Lower leg skin (tissue), 4 donors: Measurements from ENCODE around the gene MORN4. TPM values are rescaled to one million over a fixed set of nuclear protein-coding genes. Genes with fewer than 3 reads are reported as not detected.
A peak's percentile ranks its signal among the peaks of the same experiment; 100 is the strongest.

Experiments
- DNase-seq, 2 donors: peaks; one replicate each; pipeline ENCODE4 v3.0.0-alpha.2; 2019; ENCODE audit warnings: low spot score in 2 of 2
- H3K4me3 ChIP-seq: fragments of 200-600 bp; sonication (generic); 2 replicates; pipeline ENCODE4 v1.5.1; 2017; ENCODE audit warnings: mild to moderate bottlenecking, low read depth; ENCODE audit not compliant: poor library complexity, severe bottlenecking
- CTCF ChIP-seq, 3 donors: fragments of 450-650 bp; IDR thresholded peaks; one replicate each; pipeline ENCODE4 v1.5.1; 2016; ENCODE audit warnings: antibody characterized with exemption in 3 of 3, mild to moderate bottlenecking in 3 of 3, moderate library complexity in 2 of 3
- POLR2A ChIP-seq, 2 donors: fragments of 450-650 bp; IDR thresholded peaks; one replicate each; pipeline ENCODE4 v1.6.1; 2016 to 2017; ENCODE audit warnings: antibody characterized with exemption in 2 of 2, mild to moderate bottlenecking in 1 of 2, moderate library complexity in 1 of 2
- WGBS, 2 donors: methylation state at CpG; one replicate each; pipeline ENCODE4 v1.1.5; 2018; 5-methylcytosine and 5-hydroxymethylcytosine counted together
- intact Hi-C: fragments of 100-400 bp; cut with DNase I; formaldehyde crosslinking; loops from one replicate; pipeline ENCODE4 v1.15.0; 2023; ENCODE audit warnings: low total_unique reads
- total RNA-seq, 4 donors: library from RNA; depleted of rRNA; stranded (reverse); fragments of >200 nt; gene quantifications; one replicate each; pipeline ENCODE4 v1.1.0, GENCODE V29; 2016

MORN4 gene
- total RNA-seq, 4 donors from 2014 or later = 1.6 to 7.5 (median 2.2) TPM

DNA sequence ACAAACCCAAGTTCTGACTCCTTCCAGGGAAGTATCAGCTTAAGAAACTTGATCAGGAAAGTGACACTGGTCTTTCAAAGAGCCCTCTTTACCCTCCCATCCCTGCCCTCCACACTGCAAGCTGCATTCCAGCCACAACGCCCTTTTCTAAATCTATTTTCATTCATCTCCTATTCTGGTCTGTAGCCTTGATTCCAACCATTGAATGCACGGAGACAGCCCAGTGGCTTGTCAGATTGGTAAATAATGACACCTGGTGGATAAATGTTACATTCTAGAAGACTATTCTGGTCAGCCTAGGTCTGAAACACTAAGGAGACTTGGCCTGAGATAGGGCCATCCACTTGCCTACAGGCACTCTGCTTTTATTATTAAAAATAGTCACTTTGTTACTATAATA, 20.9 kb downstream of the MORN4 start:
- intact Hi-C loops = loop anchor here (10.0 kb wide), 1 partner anchor 148 kb away; no protein-coding TSS in a partner anchor
- WGBS, 2 donors = 16 to 24% methylated on average over 2 of the region's 2 CpGs
- H3K4me3 ChIP-seq = no peak overlapping the region
- DNase-seq = no peak
- no peak for TF ChIP-seq CTCF (IDR thresholded peaks at IDR 0.05)
- no peak for TF ChIP-seq POLR2A (IDR thresholded peaks at IDR 0.05)

DNA sequence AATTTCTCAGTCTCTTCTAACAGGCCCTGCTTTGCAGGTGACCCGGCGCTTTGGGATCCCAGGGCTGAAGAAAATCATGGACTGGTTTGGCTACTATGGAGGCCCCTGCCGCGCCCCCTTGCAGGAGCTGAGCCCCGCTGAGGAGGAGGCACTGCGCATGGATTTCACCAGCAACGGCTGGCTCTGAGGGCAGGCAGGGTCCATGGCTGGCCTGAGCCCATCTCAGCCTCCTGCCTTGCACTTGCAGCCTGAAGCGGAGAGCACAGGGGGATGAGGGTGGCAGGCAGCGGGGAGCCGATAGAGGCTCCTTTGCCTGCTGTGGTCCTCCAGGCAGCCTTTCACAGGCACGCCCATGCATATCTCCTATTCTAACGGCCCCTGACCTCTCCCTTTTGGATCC, 21.8 kb downstream of the MORN4 start:
- H3K4me3 ChIP-seq = no peak overlapping the region
- WGBS, 2 donors = 82 to 84% methylated on average over 10 to 12 of the region's 12 CpGs
- TF ChIP-seq POLR2A (IDR thresholded peaks at IDR 0.05) (no peak), CTCF (IDR thresholded peaks at IDR 0.05) (no peak)
- DNase-seq = no peak
- intact Hi-C loops = loop anchor here (10.0 kb wide), 1 partner anchor 147 kb away; no protein-coding TSS in a partner anchor

DNA sequence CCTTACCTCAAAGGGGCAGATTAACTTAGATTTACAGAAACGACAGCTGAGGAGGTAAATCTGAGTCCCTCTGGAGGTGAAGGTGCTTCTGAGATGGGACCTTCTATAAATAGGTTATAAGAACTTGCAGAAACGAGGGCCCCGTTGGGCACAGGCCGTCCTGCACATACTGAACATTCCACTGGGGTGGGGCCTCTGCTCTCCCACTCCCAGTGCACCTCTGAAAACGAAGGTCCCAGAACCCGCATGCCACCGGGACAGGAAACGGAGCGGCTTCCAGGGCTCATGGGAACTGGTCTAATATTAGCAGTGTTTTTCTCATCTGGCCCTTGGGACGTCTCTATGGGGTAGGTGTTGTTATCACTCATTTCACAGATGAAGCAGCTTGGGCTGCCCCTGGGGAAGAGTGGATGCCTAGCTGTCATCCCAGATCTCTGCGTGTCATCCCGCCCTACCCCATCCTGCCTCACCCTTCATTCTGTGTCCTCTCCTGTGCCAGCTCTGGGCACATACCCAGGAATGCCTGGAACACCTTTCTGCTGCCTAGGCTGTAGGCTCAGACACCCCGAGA, 24.2 kb downstream of the MORN4 start:
- no peak overlapping the region for H3K4me3 ChIP-seq
- DNase-seq = peak; percentile 42 to 91
- TF ChIP-seq POLR2A (IDR thresholded peaks at IDR 0.05) = no peak
- TF ChIP-seq CTCF (IDR thresholded peaks at IDR 0.05) = no peak
- intact Hi-C loops = loop anchor here (5.0 kb wide), 1 partner anchor 972 kb away; no protein-coding TSS in a partner anchor
- WGBS, 2 donors = 53 to 55% methylated on average over 13 of the region's 13 CpGs

GRCh38 chr10:97607095-97607636, 26.1 kb downstream of the MORN4 start:
- WGBS, 2 donors = 82 to 86% methylated on average over 5 of the region's 5 CpGs
- DNase-seq = no peak
- H3K4me3 ChIP-seq = no peak overlapping the region
- TF ChIP-seq POLR2A (IDR thresholded peaks at IDR 0.05) = no peak
- no peak for TF ChIP-seq CTCF (IDR thresholded peaks at IDR 0.05)
- intact Hi-C loops = loop anchor here (5.0 kb wide), 1 partner anchor 970 kb away; no protein-coding TSS in a partner anchor

DNA sequence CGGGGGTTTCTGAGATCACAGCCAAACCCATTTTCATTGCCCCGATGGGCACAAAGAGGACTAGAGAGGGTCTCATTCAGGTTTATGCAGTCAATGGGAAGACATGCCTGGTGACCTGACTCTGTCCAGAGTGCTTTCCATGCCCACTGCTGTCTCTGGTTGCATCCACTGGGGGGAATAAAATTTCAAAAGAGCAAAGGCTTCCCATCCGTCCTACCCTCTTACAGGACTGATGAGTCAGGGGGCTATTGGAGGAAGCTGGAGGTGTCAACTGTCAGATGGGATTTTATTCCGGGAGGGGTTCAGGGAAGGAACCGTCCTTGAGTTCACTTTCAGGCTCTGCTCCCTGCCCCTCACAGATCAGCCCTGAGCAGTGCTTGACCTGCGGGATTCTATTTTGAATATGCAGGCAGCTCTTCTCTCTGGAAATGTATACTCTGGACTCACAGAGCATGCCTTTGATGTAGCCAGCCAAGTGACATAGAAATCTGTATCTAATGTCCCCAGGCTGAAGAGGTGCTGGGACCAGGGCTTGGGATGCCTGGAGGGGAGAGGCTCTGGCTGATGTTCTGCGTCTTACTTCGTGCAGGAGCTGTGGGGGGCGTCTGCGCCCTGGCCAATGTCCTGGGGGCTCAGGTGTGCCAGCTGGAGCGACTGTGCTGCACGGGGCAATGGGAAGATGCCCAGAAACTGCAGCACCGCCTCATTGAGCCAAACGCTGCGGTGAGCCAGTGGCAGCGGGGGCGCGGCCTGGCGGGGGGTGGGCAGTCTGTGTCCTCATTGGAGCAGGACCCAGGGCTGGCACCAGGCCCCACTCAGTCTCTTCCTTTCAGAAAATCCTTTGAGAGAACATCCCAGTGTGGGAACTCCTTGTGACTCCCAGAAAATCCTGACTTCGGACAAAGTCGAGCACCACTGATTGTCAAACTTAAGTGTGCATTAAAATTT, 31.8 kb downstream of the MORN4 start:
- WGBS, 2 donors = 65 to 66% methylated on average over 19 to 20 of the region's 21 CpGs
- DNase-seq = no peak
- intact Hi-C loops = no loop called here
- H3K4me3 ChIP-seq = no peak overlapping the region
- TF ChIP-seq POLR2A (IDR thresholded peaks at IDR 0.05) (no peak), CTCF (IDR thresholded peaks at IDR 0.05) (no peak)
